OCI-LY1 (cell line): ENCODE measurements around the gene RELB.

Experiments
- EZH2 ChIP-seq: fragments of 200-600 bp; sonication (generic), shearing (Covaris generic); IDR thresholded peaks from 2 replicates; pipeline ENCODE4 v1.8.0; 2017; ENCODE audit warnings: borderline replicate concordance, mixed run types, mild to moderate bottlenecking, antibody characterized with exemption, low read length, moderate library complexity, mixed read lengths
- TF ChIP-seq, protein P1 (sequence below): fragments of 200-600 bp; sonication (generic), shearing (Covaris generic); IDR thresholded peaks from 2 replicates; pipeline ENCODE4 v1.5.1; 2017; ENCODE audit warnings: mild to moderate bottlenecking, antibody characterized with exemption, low read length, moderate library complexity, mixed read lengths

DNA sequence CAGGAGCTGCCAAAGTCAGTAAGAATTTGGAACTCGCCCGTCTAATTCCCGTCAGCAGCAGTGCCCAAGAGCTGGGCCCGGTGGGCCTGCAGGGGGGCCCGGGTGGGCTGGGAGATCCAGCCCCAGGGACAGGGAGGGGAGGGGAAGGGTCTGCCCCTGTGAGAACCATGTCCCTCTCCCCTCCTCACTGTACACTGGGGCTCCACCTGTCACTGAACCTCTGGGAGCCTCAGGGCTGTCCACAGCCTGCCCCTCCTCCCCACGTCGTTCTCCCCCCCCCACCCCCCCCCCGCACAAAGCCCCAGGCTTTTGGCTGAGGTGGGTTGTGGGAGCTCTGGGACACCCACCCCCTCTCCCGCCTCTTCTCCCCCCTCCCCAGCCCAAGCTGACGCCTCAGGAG is 66.8 kb downstream of the RELB start:
- TF ChIP-seq, protein P1, sequence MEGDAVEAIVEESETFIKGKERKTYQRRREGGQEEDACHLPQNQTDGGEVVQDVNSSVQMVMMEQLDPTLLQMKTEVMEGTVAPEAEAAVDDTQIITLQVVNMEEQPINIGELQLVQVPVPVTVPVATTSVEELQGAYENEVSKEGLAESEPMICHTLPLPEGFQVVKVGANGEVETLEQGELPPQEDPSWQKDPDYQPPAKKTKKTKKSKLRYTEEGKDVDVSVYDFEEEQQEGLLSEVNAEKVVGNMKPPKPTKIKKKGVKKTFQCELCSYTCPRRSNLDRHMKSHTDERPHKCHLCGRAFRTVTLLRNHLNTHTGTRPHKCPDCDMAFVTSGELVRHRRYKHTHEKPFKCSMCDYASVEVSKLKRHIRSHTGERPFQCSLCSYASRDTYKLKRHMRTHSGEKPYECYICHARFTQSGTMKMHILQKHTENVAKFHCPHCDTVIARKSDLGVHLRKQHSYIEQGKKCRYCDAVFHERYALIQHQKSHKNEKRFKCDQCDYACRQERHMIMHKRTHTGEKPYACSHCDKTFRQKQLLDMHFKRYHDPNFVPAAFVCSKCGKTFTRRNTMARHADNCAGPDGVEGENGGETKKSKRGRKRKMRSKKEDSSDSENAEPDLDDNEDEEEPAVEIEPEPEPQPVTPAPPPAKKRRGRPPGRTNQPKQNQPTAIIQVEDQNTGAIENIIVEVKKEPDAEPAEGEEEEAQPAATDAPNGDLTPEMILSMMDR = no peak
- TF ChIP-seq EZH2 = no peak
